Stimulated activated effector memory CD8-positive, alpha-beta T cell treated with anti-CD3 and anti-CD28 coated beads, Interleukin-12 subunit alpha, Interleukin-12 subunit beta, amount 100 ng/mL, for 72 hours (primary cell): ENCODE results near the gene PROSER3.

ENCODE experiments used
- ATAC-seq: fragments of 150-1000 bp; cut with Tn5 transposase; 2 replicates; pipeline ENCODE4 v1.10.0; 2021
- DNase-seq, 2 donors: peaks; one replicate each; pipeline ENCODE4 v3.0.0; 2021 to 2022; ENCODE audit warnings: low spot score in 2 of 2
- H3K27ac Mint-ChIP-seq: one replicate; pipeline ENCODE4 v1.8.0; 2022; ENCODE audit warnings: mild to moderate bottlenecking, mixed read lengths
- H3K36me3 Mint-ChIP-seq: one replicate; pipeline ENCODE4 v1.8.0; 2022; ENCODE audit warnings: mild to moderate bottlenecking, mixed read lengths
- H3K4me1 Mint-ChIP-seq: one replicate; pipeline ENCODE4 v1.8.0; 2022; ENCODE audit warnings: mixed read lengths
- H3K4me3 Mint-ChIP-seq: one replicate; pipeline ENCODE4 v1.8.0; 2022; ENCODE audit warnings: mild to moderate bottlenecking, mixed read lengths
- H3K9me3 Mint-ChIP-seq: one replicate; pipeline ENCODE4 v1.8.0; 2022; ENCODE audit warnings: mixed read lengths

PROSER3 gene

GRCh38 chr19:35783469-35784434 lies 25.8 kb downstream of the PROSER3 start:
- Mint-ChIP-seq H3K36me3 (peaks cover 13% of the 10 kb centered on the region), H3K9me3 (no peaks in the 10 kb centered on the region), H3K4me3 (no peak overlapping the region), H3K4me1 (peaks cover 8% of the 10 kb centered on the region), H3K27ac (peak overlapping the region; percentile 5)
- ATAC-seq: no peak
- no peak for DNase-seq

- peaks cover 8% of the 10 kb centered on the region for H3K4me1 Mint-ChIP-seq
- H3K4me3 Mint-ChIP-seq: no peak overlapping the region
- H3K27ac Mint-ChIP-seq: no peak overlapping the region
- ATAC-seq: no peak
- H3K9me3 Mint-ChIP-seq: no peaks in the 10 kb centered on the region
- no peak for DNase-seq
- H3K36me3 Mint-ChIP-seq: peaks cover 9% of the 10 kb centered on the region
Observed at GRCh38 chr19:35784503-35785338, 26.7 kb downstream of the PROSER3 start.

GRCh38 chr19:35785339-35785627 lies 27.3 kb downstream of the PROSER3 start:
- peaks cover 8% of the 10 kb centered on the region for H3K4me1 Mint-ChIP-seq
- ATAC-seq (no peak), DNase-seq (no peak)
- H3K36me3 Mint-ChIP-seq: peaks cover 6% of the 10 kb centered on the region
- H3K9me3 Mint-ChIP-seq: no peaks in the 10 kb centered on the region
- H3K27ac Mint-ChIP-seq: no peak overlapping the region
- H3K4me3 Mint-ChIP-seq: no peak overlapping the region

- Mint-ChIP-seq H3K27ac (no peak overlapping the region), H3K36me3 (peaks cover 2% of the 10 kb centered on the region), H3K9me3 (no peaks in the 10 kb centered on the region), H3K4me3 (no peak overlapping the region), H3K4me1 (peaks cover 8% of the 10 kb centered on the region)
- ATAC-seq (no peak), DNase-seq (no peak)
Observed at GRCh38 chr19:35786299-35787160, 28.6 kb downstream of the PROSER3 start.

- ATAC-seq: no peak
- no peak overlapping the region for H3K27ac Mint-ChIP-seq
- no peak for DNase-seq
- no peak overlapping the region for H3K4me3 Mint-ChIP-seq
- peaks cover 8% of the 10 kb centered on the region for H3K4me1 Mint-ChIP-seq
- no peaks in the 10 kb centered on the region for H3K36me3 Mint-ChIP-seq
- H3K9me3 Mint-ChIP-seq: no peaks in the 10 kb centered on the region
Observed at GRCh38 chr19:35787227-35787799, 29.3 kb downstream of the PROSER3 start.

GRCh38 chr19:35788205-35788960 lies 30.4 kb downstream of the PROSER3 start:
- no peaks in the 10 kb centered on the region for H3K36me3 Mint-ChIP-seq
- DNase-seq (no peak), ATAC-seq (no peak)
- H3K27ac Mint-ChIP-seq: no peak overlapping the region
- H3K9me3 Mint-ChIP-seq: no peaks in the 10 kb centered on the region
- H3K4me1 Mint-ChIP-seq: peaks cover 4% of the 10 kb centered on the region
- H3K4me3 Mint-ChIP-seq: no peak overlapping the region

GRCh38 chr19:35789195-35789977 lies 31.4 kb downstream of the PROSER3 start:
- DNase-seq: no peak
- Mint-ChIP-seq H3K4me1 (no peaks in the 10 kb centered on the region), H3K36me3 (no peaks in the 10 kb centered on the region), H3K9me3 (no peaks in the 10 kb centered on the region), H3K27ac (no peak overlapping the region), H3K4me3 (no peak overlapping the region)
- ATAC-seq: no peak

GRCh38 chr19:35789978-35790944 lies 32.3 kb downstream of the PROSER3 start:
- no peaks in the 10 kb centered on the region for H3K4me1 Mint-ChIP-seq
- DNase-seq (no peak), ATAC-seq (peak; percentile 6)
- H3K27ac Mint-ChIP-seq: no peak overlapping the region
- no peak overlapping the region for H3K4me3 Mint-ChIP-seq
- H3K36me3 Mint-ChIP-seq: no peaks in the 10 kb centered on the region
- H3K9me3 Mint-ChIP-seq: no peaks in the 10 kb centered on the region

- DNase-seq (no peak), ATAC-seq (peak; percentile 43)
- no peaks in the 10 kb centered on the region for H3K36me3 Mint-ChIP-seq
- no peak overlapping the region for H3K27ac Mint-ChIP-seq
- peaks cover under 1% of the 10 kb centered on the region for H3K4me1 Mint-ChIP-seq
- H3K9me3 Mint-ChIP-seq: no peaks in the 10 kb centered on the region
- no peak overlapping the region for H3K4me3 Mint-ChIP-seq
Observed at GRCh38 chr19:35790981-35791813, 33.2 kb downstream of the PROSER3 start.

GRCh38 chr19:35791814-35792279 lies 33.9 kb downstream of the PROSER3 start:
- Mint-ChIP-seq H3K9me3 (no peaks in the 10 kb centered on the region), H3K4me1 (peaks cover 7% of the 10 kb centered on the region), H3K27ac (no peak overlapping the region), H3K36me3 (no peaks in the 10 kb centered on the region), H3K4me3 (no peak overlapping the region)
- ATAC-seq: no peak
- no peak for DNase-seq

GRCh38 chr19:35792312-35792711 lies 34.3 kb downstream of the PROSER3 start:
- H3K4me3 Mint-ChIP-seq: no peak overlapping the region
- no peaks in the 10 kb centered on the region for H3K36me3 Mint-ChIP-seq
- no peaks in the 10 kb centered on the region for H3K9me3 Mint-ChIP-seq
- ATAC-seq (no peak), DNase-seq (no peak)
- H3K27ac Mint-ChIP-seq: no peak overlapping the region
- H3K4me1 Mint-ChIP-seq: peaks cover 11% of the 10 kb centered on the region

GRCh38 chr19:35792888-35793287 lies 34.9 kb downstream of the PROSER3 start:
- Mint-ChIP-seq H3K4me1 (peaks cover 11% of the 10 kb centered on the region), H3K9me3 (no peaks in the 10 kb centered on the region), H3K4me3 (no peak overlapping the region), H3K27ac (peak overlapping the region; percentile 8), H3K36me3 (no peaks in the 10 kb centered on the region)
- no peak for DNase-seq
- ATAC-seq: no peak
